ENCODE data around the gene CD6.

Gene CD6

DNA sequence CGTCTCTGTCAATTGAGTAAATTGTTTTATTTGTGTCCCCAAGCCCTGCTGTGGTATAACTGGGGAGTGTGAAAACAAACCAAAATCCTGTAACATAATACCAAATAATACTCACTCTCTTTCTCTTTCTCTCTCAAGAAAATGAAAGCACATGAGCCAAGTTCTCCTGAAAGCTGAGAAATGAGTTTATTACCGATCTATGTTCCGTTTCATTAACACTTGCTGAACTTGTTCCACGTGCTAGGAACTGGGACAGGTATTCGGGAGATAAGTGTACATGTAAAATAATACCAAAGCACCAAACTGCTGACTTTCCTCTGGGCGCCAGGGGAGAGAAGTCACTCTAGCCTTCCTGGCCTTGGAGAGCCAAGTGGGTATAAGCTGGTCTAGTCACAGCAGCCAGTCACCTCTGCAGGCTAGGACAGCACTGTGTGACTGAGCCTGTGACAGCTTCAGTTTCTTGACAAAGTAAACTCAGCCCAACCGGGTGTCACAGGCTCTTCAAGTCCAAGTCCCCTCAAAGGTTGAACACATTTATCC lies 23.1 kb downstream of the CD6 start:
- no peaks in the 10 kb centered on the region for H3K9me3 Mint-ChIP-seq
- peak overlapping the region; percentile 88 for H3K27ac Mint-ChIP-seq
- H3K4me1 Mint-ChIP-seq (ENCODE audit: low read depth), result peaks cover 61% of the 10 kb centered on the region
- peak overlapping the region; percentile 66 for H3K4me3 Mint-ChIP-seq
- peaks cover 47% of the 10 kb centered on the region for H3K36me3 Mint-ChIP-seq (ENCODE audit: low read depth)
- no peaks in the 10 kb centered on the region for H3K27me3 Mint-ChIP-seq (ENCODE audit: low read depth)

GRCh38 chr11:60995798-60996197 lies 24.3 kb downstream of the CD6 start:
- H3K27me3 Mint-ChIP-seq (ENCODE audit: low read depth), result no peaks in the 10 kb centered on the region
- H3K9me3 Mint-ChIP-seq, result no peaks in the 10 kb centered on the region
- peaks cover 49% of the 10 kb centered on the region for H3K36me3 Mint-ChIP-seq (ENCODE audit: low read depth)
- H3K27ac Mint-ChIP-seq, result peak overlapping the region; percentile 67
- no peak overlapping the region for H3K4me3 Mint-ChIP-seq
- peaks cover 56% of the 10 kb centered on the region for H3K4me1 Mint-ChIP-seq (ENCODE audit: low read depth)

DNA sequence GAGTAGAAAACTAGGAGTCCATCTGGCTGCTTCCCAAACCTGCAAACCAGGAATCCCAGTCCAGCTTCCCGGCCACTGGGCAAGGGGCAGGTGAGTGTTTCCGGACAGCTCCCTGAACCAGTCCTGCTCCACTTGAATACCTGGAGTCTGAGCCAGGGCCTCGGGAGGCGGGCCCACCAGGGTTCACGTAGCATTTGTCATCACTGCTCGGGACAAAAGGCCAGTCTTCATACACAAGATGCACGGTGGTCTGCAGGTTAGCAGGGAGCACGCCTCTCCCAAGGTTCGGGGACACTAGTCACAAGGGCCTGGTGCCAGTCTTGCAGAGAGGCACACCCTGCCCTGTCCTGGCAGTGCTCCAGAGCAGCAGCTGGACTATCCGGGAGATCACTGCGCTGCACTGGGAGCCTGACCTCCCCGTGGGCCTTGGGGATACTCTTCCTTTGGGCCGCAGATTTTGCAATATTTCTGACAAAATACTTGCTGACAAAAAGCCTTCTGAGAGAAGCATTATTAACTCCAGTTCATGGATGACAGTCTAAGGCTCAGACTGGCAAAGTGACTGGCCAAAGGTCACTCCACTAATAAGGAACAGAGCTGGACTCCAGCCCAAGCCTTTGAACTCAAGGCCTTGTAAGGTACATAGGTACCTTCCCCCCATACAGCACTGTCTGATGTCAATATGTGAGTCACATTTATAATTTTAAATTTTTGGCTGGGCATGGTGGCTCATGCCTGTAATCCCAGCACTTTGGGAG lies 25.1 kb downstream of the CD6 start:
- no peak overlapping the region for H3K27ac Mint-ChIP-seq
- H3K27me3 Mint-ChIP-seq (ENCODE audit: low read depth), result no peaks in the 10 kb centered on the region
- no peaks in the 10 kb centered on the region for H3K9me3 Mint-ChIP-seq
- peaks cover 46% of the 10 kb centered on the region for H3K36me3 Mint-ChIP-seq (ENCODE audit: low read depth)
- peaks cover 51% of the 10 kb centered on the region for H3K4me1 Mint-ChIP-seq (ENCODE audit: low read depth)
- no peak overlapping the region for H3K4me3 Mint-ChIP-seq

DNA sequence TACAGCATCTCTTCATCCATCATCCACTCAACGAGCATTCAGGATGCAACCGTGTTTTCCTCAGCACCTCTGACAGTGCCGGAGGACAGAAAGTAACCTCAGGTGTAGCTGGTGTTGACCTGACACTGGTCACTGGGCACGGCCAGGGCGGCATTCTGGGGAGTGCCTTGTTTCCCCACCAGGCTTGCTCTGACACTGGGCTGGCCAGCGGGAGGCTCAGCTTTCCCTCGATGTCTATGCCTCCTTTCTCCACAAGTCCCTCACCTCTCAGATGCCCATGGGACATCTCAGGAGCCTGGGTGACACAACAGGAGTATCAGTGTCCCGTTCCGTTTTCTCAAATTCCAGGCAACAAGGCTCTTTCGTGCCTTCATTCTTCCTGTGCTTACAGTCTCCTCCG lies 28.9 kb downstream of the CD6 start:
- Mint-ChIP-seq H3K36me3 (ENCODE audit: low read depth) (peaks cover 44% of the 10 kb centered on the region), H3K4me3 (no peak overlapping the region), H3K4me1 (ENCODE audit: low read depth) (peaks cover 52% of the 10 kb centered on the region), H3K27me3 (ENCODE audit: low read depth) (no peaks in the 10 kb centered on the region), H3K27ac (no peak overlapping the region), H3K9me3 (no peaks in the 10 kb centered on the region)

DNA sequence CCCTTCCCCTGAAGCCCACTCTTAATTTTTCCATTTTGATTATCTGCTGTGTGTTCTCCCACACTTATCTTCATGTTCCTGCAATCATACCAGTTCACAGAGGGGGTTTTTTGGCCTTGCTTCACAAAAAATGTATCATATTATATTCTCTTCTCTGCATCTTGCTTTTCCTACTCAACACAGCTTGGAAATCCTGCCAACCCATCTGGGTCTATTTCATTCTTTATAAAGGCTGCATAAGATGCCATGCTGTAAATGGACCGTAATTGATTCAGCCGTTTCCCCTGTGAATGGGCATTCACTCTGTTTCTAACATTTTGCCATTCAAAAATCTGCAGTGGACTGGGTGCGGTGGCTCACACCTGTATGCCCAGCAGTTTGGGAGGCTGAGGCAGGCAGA lies 30.5 kb downstream of the CD6 start:
- Mint-ChIP-seq H3K27ac (no peak overlapping the region), H3K36me3 (ENCODE audit: low read depth) (peaks cover 40% of the 10 kb centered on the region), H3K27me3 (ENCODE audit: low read depth) (no peaks in the 10 kb centered on the region), H3K4me1 (ENCODE audit: low read depth) (peaks cover 51% of the 10 kb centered on the region), H3K9me3 (no peaks in the 10 kb centered on the region), H3K4me3 (no peak overlapping the region)

DNA sequence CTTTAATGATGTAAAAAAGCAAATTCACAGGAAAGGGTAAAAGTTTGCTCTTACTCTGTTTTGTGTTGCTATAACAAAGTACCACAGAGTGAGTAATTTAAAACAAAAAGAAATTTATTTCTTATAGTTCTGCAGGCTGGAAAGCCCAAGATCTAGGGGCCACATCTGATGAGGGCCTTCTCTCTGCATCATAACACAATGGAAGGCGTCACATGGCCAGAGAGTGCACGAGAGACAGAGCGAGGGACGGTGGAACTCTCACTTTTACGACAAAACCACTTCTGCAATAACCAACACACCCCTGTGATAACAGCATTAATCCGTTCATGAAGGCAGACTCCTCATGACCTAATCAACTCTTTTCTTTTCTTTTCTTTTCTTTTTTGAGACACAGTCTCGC lies 31.1 kb downstream of the CD6 start:
- Mint-ChIP-seq H3K9me3 (no peaks in the 10 kb centered on the region), H3K36me3 (ENCODE audit: low read depth) (peaks cover 40% of the 10 kb centered on the region), H3K27me3 (ENCODE audit: low read depth) (no peaks in the 10 kb centered on the region), H3K27ac (peak overlapping the region; percentile 66), H3K4me3 (no peak overlapping the region), H3K4me1 (ENCODE audit: low read depth) (peaks cover 54% of the 10 kb centered on the region)

DNA sequence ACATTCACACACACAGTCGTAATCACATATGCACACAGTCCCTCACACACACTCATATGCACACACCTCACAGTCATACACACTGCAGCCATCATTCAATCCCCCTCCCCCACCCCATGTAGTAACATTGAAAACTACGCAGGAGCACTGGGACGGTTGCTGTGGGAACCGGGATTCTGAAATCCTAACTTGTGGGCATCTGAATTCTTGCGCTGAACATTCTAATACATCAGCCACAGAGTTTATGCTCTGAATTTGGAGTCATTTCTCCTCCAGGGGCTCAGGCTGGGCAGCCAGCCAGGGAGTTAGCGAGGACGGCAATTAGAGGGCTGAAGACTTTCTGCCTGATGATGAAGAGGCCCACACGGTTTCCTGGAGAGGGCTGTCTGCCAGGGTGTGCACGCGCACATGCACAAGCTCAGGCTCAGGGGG lies 32.7 kb downstream of the CD6 start:
- peaks cover 46% of the 10 kb centered on the region for H3K4me1 Mint-ChIP-seq (ENCODE audit: low read depth)
- H3K27me3 Mint-ChIP-seq (ENCODE audit: low read depth), result no peaks in the 10 kb centered on the region
- H3K4me3 Mint-ChIP-seq, result peak overlapping the region; percentile 64
- peaks cover 46% of the 10 kb centered on the region for H3K36me3 Mint-ChIP-seq (ENCODE audit: low read depth)
- H3K27ac Mint-ChIP-seq, result peak overlapping the region; percentile 79
- H3K9me3 Mint-ChIP-seq, result no peaks in the 10 kb centered on the region

DNA sequence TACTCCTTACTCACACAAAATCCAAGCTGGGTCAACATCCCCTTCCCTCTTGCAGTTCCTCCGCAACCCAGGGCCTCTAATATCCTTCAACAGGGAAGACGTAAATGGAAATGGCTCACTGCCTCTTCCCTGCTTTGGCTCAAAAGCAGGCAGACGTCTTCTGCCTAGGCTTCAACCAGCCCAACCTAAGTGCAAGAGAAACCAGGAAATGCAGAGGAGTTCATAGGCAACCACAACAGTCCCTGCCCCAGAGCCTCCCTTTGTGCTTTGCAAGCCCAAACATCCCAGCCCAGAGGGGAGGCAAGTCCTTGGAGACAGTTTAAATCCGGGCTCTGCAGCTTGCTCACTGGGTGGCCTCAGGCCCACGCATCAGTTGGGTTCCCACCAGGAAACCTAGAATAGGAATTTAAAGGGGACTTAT lies 33.3 kb downstream of the CD6 start:
- Mint-ChIP-seq H3K27me3 (ENCODE audit: low read depth) (no peaks in the 10 kb centered on the region), H3K27ac (peak overlapping the region; percentile 79)

DNA sequence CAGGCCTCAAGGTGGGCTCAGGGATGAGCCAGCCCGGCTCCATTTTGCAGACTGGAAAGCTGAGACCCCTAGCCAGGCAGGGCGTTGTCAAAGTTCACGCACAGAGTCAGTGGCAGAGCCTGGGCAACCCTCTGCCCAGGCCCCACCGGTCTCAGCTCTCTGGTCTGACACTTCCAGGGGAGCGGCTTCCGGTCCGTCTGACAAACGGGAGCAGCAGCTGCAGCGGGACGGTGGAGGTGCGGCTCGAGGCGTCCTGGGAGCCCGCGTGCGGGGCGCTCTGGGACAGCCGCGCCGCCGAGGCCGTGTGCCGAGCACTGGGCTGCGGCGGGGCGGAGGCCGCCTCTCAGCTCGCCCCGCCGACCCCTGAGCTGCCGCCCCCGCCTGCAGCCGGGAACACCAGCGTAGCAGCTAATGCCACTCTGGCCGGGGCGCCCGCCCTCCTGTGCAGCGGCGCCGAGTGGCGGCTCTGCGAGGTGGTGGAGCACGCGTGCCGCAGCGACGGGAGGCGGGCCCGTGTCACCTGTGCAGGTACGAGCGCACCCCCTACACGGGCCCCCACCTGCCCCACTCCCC lies 36.0 kb downstream of the CD6 start:
- H3K4me3 Mint-ChIP-seq, result no peak overlapping the region
- no peaks in the 10 kb centered on the region for H3K9me3 Mint-ChIP-seq
- peaks cover 55% of the 10 kb centered on the region for H3K4me1 Mint-ChIP-seq (ENCODE audit: low read depth)
- no peaks in the 10 kb centered on the region for H3K27me3 Mint-ChIP-seq (ENCODE audit: low read depth)
- H3K27ac Mint-ChIP-seq, result peak overlapping the region; percentile 65
- peaks cover 46% of the 10 kb centered on the region for H3K36me3 Mint-ChIP-seq (ENCODE audit: low read depth)

More for the DNA sequence above, 33.3 kb downstream of the CD6 start:
- Mint-ChIP-seq H3K4me3 (peak overlapping the region; percentile 64), H3K9me3 (no peaks in the 10 kb centered on the region), H3K4me1 (ENCODE audit: low read depth) (peaks cover 47% of the 10 kb centered on the region), H3K36me3 (ENCODE audit: low read depth) (peaks cover 52% of the 10 kb centered on the region)

DNA sequence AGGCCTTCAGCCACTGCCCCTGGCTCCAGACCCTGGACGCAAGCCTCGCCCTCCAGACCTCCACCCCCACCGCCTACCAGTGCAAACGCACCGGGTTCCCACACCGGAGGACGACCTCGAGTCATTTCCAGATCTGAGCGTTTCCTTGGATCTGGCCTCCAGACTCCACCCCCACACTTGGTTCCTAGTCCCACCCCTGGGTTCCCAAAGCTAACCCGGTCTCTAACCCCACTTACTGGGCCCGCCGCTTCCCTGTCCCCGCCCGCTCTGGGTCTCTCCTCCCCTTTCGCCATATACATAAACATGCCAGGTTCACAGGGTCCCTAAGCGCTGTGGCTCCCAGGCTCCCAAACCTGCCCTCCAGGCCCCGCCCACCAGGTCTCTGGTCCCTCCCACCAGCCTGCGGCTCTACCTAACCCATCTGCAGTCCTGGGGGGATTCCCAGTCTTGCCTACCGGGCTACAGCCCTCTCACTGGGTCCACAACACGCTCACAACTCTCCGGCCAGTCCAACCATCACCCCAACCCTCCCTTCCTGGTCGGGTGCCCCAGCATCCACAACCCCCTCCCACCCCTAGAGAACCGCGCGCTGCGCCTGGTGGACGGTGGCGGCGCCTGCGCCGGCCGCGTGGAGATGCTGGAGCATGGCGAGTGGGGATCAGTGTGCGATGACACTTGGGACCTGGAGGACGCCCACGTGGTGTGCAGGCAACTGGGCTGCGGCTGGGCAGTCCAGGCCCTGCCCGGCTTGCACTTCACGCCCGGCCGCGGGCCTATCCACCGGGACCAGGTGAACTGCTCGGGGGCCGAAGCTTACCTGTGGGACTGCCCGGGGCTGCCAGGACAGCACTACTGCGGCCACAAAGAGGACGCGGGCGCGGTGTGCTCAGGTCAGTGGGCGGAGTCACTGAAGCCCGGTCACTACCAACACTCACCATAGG lies 36.7 kb downstream of the CD6 start:
- peaks cover 52% of the 10 kb centered on the region for H3K4me1 Mint-ChIP-seq (ENCODE audit: low read depth)
- H3K4me3 Mint-ChIP-seq, result peak overlapping the region; percentile 56

DNA sequence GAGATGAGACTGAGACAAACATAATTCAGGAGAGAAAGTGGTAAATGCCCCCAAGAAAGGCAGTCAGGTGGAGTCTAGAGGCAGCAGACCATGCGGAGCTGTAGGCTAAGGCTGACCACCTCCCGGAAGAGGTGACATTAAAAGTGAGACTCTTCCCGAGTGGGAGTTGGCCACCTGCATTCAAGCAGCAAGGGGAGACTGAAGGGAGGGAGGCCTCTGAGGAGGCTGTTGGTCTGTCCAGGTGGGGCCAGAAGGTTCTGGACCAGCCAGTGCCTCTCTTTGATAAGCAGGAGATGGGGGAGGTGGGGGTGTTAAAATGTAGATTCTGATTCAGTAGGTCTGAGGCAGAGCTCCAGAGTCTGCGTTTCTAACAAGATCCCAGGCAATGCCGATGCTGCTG lies 37.5 kb downstream of the CD6 start:
- H3K36me3 Mint-ChIP-seq (ENCODE audit: low read depth), result peaks cover 52% of the 10 kb centered on the region
- peaks cover 47% of the 10 kb centered on the region for H3K4me1 Mint-ChIP-seq (ENCODE audit: low read depth)
- no peak overlapping the region for H3K27ac Mint-ChIP-seq
- H3K9me3 Mint-ChIP-seq, result no peaks in the 10 kb centered on the region
- H3K4me3 Mint-ChIP-seq, result no peak overlapping the region
- no peaks in the 10 kb centered on the region for H3K27me3 Mint-ChIP-seq (ENCODE audit: low read depth)

More for the DNA sequence above, 36.7 kb downstream of the CD6 start:
- H3K9me3 Mint-ChIP-seq, result no peaks in the 10 kb centered on the region
- H3K27ac Mint-ChIP-seq, result peak overlapping the region; percentile 36
- H3K27me3 Mint-ChIP-seq (ENCODE audit: low read depth), result no peaks in the 10 kb centered on the region
- H3K36me3 Mint-ChIP-seq (ENCODE audit: low read depth), result peaks cover 46% of the 10 kb centered on the region

DNA sequence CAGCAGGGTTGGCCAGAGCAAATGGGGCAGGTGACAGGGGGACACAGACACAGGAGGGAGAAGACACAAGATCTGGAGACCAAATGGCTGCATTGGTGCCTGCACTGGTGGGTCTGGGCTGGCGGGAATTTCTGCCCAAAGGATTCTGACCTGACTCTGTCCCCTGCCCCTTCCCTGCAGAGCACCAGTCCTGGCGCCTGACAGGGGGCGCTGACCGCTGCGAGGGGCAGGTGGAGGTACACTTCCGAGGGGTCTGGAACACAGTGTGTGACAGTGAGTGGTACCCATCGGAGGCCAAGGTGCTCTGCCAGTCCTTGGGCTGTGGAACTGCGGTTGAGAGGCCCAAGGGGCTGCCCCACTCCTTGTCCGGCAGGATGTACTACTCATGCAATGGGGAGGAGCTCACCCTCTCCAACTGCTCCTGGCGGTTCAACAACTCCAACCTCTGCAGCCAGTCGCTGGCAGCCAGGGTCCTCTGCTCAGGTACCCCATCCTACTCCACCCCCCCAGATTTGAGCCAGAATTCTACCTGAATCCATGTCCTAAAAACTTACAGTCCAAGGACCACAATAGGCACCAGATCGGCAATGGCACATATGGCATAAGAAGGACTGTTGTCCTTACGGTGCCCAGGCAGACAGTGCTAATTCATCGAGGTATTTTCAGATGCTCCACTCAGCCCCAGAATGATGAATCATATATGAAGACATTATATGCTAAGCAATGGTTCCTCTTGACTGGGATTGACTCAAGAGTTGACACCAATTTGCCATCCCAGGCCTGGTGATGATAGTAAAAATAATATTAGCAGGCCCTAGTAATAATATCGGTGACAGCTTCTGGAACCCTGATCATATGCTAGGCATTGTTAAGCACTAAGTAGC lies 38.2 kb downstream of the CD6 start:
- Mint-ChIP-seq H3K4me3 (no peak overlapping the region), H3K4me1 (ENCODE audit: low read depth) (peaks cover 40% of the 10 kb centered on the region), H3K27ac (peak overlapping the region; percentile 26), H3K36me3 (ENCODE audit: low read depth) (peaks cover 54% of the 10 kb centered on the region), H3K27me3 (ENCODE audit: low read depth) (no peaks in the 10 kb centered on the region), H3K9me3 (no peaks in the 10 kb centered on the region)

- Mint-ChIP-seq H3K4me1 (ENCODE audit: low read depth) (peaks cover 32% of the 10 kb centered on the region), H3K36me3 (ENCODE audit: low read depth) (peaks cover 56% of the 10 kb centered on the region), H3K27ac (peak overlapping the region; percentile 34), H3K9me3 (no peaks in the 10 kb centered on the region), H3K4me3 (no peak overlapping the region), H3K27me3 (ENCODE audit: low read depth) (no peaks in the 10 kb centered on the region)
These were observed 39.2 kb downstream of the CD6 start for GRCh38 chr11:61010466-61011228.
